ENCODE data around the gene BRME1. TPM values are rescaled to one million over a fixed set of nuclear protein-coding genes. Genes with fewer than 3 reads are reported as not detected.

BRME1 gene
- total and polyA plus RNA-seq, 2 of the 13 experiments (the other 11 are each of a cell fraction or from before 2014, with no cell fraction given): 0.74 to 1.5 TPM

- TF ChIP-seq AHR (CRISPR knock-in tag; IDR thresholded peaks at IDR 0.05): 0 out of 2 replicates have a peak, but pooled peaks have one; percentile 76
- TF ChIP-seq SP140L (CRISPR knock-in tag; IDR thresholded peaks at IDR 0.05; ENCODE audit: borderline replicate concordance): no peak
- no peak for TF ChIP-seq ZNF775 (CRISPR knock-in tag; IDR thresholded peaks at IDR 0.05; ENCODE audit: borderline replicate concordance)
- peak; percentile 92; the same call in 1 of the 2 replicates for TF ChIP-seq ZNF337 (CRISPR knock-in tag; IDR thresholded peaks at IDR 0.05; ENCODE audit: borderline replicate concordance, low read depth)
- peak; percentile 70; the same call in 1 of the 2 replicates for TF ChIP-seq MIXL1 (CRISPR knock-in tag; IDR thresholded peaks at IDR 0.05)
- no peak for TF ChIP-seq ZNF737 (CRISPR knock-in tag; IDR thresholded peaks at IDR 0.05; ENCODE audit: borderline replicate concordance)
- TF ChIP-seq SPEN (CRISPR knock-in tag; IDR thresholded peaks at IDR 0.05; ENCODE audit: low read depth): peak; percentile 79
- TF ChIP-seq PRDM10 (CRISPR knock-in tag; IDR thresholded peaks at IDR 0.05; ENCODE audit: low read depth): no peak
- TF ChIP-seq HES4 (CRISPR knock-in tag; IDR thresholded peaks at IDR 0.05; ENCODE audit: borderline replicate concordance): peak; percentile 96
- peak; percentile 84; the same call in 1 of the 2 replicates for TF ChIP-seq STAT6 (CRISPR knock-in tag; IDR thresholded peaks at IDR 0.05; ENCODE audit: borderline replicate concordance)
- TF ChIP-seq ZNF441 (CRISPR knock-in tag; IDR thresholded peaks at IDR 0.05; ENCODE audit: borderline replicate concordance): peak; percentile 83
- peak; percentile 83 for TF ChIP-seq SP4 (CRISPR knock-in tag; IDR thresholded peaks at IDR 0.05)
- TF ChIP-seq DMAP1 (CRISPR knock-in tag; IDR thresholded peaks at IDR 0.05): peak; percentile 58; the same call in 1 of the 2 replicates
- peak; percentile 91 for TF ChIP-seq HCFC1 (IDR thresholded peaks at IDR 0.05; ENCODE audit: low read depth, low read length)
- peak; percentile 70; the same call in 1 of the 2 replicates for TF ChIP-seq NFKBIZ (CRISPR knock-in tag; IDR thresholded peaks at IDR 0.05)
- TF ChIP-seq PRDM15 (CRISPR knock-in tag; IDR thresholded peaks at IDR 0.05): 0 out of 2 replicates have a peak, but pooled peaks have one; percentile 44
- TF ChIP-seq WIZ (CRISPR knock-in tag; IDR thresholded peaks at IDR 0.05): 0 out of 2 replicates have a peak, but pooled peaks have one; percentile 71
- TF ChIP-seq ZFP36L2 (CRISPR knock-in tag; IDR thresholded peaks at IDR 0.05): no peak
Measured at GRCh38 chr19:13905634-13906520, at the start of gene BRME1, which contains the start of gene CC2D1A (continued).
